Motor neuron (in vitro differentiated cells): ENCODE measurements around the gene CPSF6. TPM values are rescaled to one million over a fixed set of nuclear protein-coding genes. Genes with fewer than 3 reads are reported as not detected.
"Not testable (repeated sequence)": the region's sequence is repeated elsewhere in the genome, so short reads cannot be mapped to it uniquely, and the experiment has no call there.

Source experiments
- ATAC-seq, 8 experiments: fragments of 200-7000 bp; cut with Tn5 transposase; replicated peaks in 6 of 8; 2 replicates each; pipeline ENCODE4 v1.8.0; 2021; ENCODE audit warnings: mild to moderate bottlenecking in 8 of 8, moderate library complexity in 8 of 8
- H3K27ac ChIP-seq, 2 donors: fragments of 250-450 bp; sonication (Bioruptor Pico); 2 replicates each; pipeline ENCODE4 v1.9.0; 2021; ENCODE audit warnings: antibody characterized with exemption in 2 of 2, mild to moderate bottlenecking in 2 of 2, moderate library complexity in 1 of 2
- H3K4me1 ChIP-seq, 2 donors: fragments of 250-450 bp; sonication (Bioruptor Pico); replicated peaks in 1 of 2; 2 replicates each; pipeline ENCODE4 v1.6.1; 2021; ENCODE audit warnings: antibody characterized with exemption in 2 of 2, mild to moderate bottlenecking in 2 of 2, moderate library complexity in 1 of 2
- H3K4me3 ChIP-seq, 5 donors: fragments of 250-450 bp; sonication (Bioruptor Pico); 2 replicates each; pipeline ENCODE4 v1.9.0; 2021; ENCODE audit warnings: antibody characterized with exemption in 5 of 5, mild to moderate bottlenecking in 5 of 5, moderate library complexity in 4 of 5
- WGBS, 10 experiments: fragments of 450-650 bp; shearing (Covaris generic); methylation state at CpG; one replicate each; pipeline ENCODE4 v1.0.0; 2022; 5-methylcytosine and 5-hydroxymethylcytosine counted together
- in situ Hi-C, 9 experiments: fragments of 400-800 bp; cut with MboI; loops; one replicate each; pipeline ENCODE4 v1.15.0; 2021; ENCODE audit warnings: low sequenced_read_pairs in 9 of 9, low pct_unique_long_range_greater_than_20kb in 2 of 9; ENCODE audit not compliant: unreplicated experiment in 9 of 9
- total RNA-seq, 8 experiments: library from RNA; unstranded; fragments of 300-600 nt; gene quantifications; 2 replicates each; pipeline versions ENCODE4 v1.2.3 to v1.2.4, GENCODE V29; 2022

Gene CPSF6, protein sequence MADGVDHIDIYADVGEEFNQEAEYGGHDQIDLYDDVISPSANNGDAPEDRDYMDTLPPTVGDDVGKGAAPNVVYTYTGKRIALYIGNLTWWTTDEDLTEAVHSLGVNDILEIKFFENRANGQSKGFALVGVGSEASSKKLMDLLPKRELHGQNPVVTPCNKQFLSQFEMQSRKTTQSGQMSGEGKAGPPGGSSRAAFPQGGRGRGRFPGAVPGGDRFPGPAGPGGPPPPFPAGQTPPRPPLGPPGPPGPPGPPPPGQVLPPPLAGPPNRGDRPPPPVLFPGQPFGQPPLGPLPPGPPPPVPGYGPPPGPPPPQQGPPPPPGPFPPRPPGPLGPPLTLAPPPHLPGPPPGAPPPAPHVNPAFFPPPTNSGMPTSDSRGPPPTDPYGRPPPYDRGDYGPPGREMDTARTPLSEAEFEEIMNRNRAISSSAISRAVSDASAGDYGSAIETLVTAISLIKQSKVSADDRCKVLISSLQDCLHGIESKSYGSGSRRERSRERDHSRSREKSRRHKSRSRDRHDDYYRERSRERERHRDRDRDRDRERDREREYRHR
- total RNA-seq: 10 to 100 TPM; 31.1 to 95.1 (median 63.8) TPM

DNA sequence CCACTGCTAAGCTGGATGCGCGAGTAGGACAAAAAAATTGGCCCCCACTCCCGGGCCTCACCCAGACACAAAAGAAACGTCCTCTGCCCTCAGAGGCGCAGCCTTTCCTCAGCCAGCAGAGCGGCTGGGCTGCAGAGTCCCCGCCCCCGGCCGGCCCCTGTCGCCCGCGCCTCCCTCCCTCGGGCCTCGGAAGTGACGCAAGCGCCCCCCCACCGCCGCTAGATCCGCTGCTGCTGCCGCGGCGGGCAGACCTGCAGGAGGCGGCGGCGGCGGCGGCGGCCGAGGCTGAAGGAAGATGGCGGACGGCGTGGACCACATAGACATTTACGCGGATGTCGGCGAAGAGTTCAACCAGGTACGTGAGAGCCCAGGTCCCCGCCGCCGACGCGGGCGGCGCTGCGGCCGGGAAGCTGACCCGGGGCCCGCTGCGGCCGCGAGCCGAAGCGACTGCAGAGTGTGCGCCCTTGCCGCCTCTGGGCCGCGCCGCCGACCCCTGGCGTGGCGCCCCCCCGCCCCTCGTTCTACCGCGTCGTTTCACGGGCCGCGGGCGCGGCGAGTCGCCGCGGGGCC is at the start of gene CPSF6:
Gene CPSF6 (plus strand): TSS at position 218 of the 570 bp plus-strand sequence. CDS start 78 bp downstream, at position 296.
- peak within 1 kb of the TSS; percentile 98 for H3K27ac ChIP-seq
- H3K4me3 ChIP-seq: peak within 1 kb of the TSS; percentile 71 to 92 (median 90)
- peaks cover 0 to 12% of the 10 kb centered on the region in 2 donors for H3K4me1 ChIP-seq
- in situ Hi-C loops: no loop called here
- ATAC-seq: peak; percentile 90 to 95 (median 94)
- WGBS, 10 experiments: 0 to 10% (median 0%) methylated on average over 1 to 4 of the region's 75 CpGs; no CpG with 5 or more reads in 5 of the 10 experiments

DNA sequence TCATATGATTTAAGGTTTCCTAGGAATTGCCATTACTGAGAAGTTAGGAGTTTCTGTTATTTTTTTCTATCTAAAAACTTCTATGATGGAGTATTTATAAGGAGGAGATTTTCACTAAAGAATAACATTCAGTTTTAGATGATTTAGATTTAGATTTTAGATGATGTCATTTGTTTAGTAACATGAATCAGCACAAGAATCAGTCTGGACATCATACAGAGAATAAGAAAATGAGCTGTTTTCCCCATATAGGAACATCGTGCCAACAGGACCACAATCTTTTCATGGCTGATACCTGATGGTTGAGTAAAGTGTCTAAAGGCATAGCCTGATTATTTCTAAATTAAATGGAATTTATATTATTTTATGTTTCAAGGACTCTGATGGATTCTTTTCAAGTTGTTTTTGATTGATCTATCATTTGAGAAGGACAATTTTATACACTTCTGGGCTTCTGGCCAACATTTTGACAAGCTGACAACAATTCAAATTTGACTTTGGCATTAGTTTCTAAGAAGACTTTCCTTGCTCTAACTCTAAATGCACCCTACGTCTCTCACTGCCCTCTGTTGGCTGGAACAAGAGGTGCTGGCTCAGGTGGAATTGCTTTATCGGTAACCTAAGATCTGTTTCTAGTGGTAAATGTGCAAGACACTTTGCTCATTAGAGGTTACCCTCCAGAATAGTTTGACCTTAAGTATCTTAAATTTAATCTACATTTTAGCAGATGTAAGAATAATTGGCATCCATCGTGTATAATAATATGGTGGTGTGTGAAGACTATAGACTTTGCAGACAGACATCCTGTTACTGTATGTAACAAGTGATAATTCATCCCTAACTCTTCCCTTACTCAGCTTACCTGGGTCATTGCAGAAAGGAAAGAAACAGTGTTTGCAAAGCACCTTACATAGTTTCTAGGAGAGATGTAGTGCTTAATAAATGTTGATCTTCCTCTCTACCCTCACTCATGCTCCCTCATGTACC is 42.8 kb upstream of the CPSF6 start:
- H3K4me3 ChIP-seq: no peak overlapping the region
- no peak overlapping the region for H3K27ac ChIP-seq
- in situ Hi-C loops: no loop called here
- ATAC-seq: no peak
- H3K4me1 ChIP-seq: no peaks in the 10 kb centered on the region
- WGBS, 10 experiments: 8 to 87% (median 61%) methylated on average over 1 to 4 of the region's 4 CpGs

DNA sequence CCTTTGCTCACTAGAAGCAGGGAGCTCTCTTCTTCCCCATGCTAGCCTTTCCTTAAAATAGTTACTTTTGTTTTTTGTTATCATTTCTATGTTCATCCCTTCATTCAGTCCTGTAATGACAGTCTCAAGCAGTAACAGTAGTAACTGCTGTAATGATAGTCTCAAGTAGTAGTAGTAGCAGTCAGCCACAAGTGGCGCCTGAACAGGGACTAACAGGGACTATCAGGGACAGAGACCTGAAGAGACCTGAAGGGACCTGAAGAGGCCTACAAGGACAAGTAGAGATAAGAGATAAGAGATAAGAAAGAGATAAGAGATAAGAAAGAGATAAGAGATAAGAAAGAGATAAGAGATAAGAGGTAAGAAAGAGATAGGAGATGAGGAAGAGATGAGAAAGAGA is 39.4 kb upstream of the CPSF6 start:
- in situ Hi-C loops, H3K4me1 ChIP-seq, ATAC-seq, H3K4me3 ChIP-seq, H3K27ac ChIP-seq: not testable (repeated sequence)
- WGBS, 10 experiments: 17 to 100% (median 91%) methylated on average over 1 of the region's 1 CpG; no CpG with 5 or more reads in 1 of the 10 experiments

DNA sequence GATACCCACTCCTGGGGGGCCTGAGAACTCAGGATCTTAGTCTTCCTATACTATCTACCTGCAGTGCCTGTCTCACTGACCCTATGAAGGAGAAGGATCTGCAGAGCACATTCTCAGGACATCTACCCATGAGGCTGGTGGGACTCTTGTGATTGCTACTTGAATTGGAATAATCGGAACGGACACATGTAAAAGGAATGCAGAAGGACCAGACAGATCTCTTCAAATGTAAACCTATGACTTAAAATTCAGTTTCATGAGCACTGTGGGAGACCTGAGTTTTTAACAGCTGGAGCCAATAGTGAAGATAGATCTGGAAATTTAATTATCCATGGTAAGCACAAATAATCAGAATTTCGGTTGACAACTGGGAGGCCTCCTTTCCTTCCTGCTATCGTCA is 35.2 kb upstream of the CPSF6 start:
- in situ Hi-C loops: no loop called here
- H3K4me1 ChIP-seq: no peaks in the 10 kb centered on the region
- WGBS, 10 experiments: 19 to 92% (median 61%) methylated on average over 2 to 4 of the region's 4 CpGs; no CpG with 5 or more reads in 3 of the 10 experiments
- no peak overlapping the region for H3K27ac ChIP-seq
- no peak overlapping the region for H3K4me3 ChIP-seq
- ATAC-seq: no peak

DNA sequence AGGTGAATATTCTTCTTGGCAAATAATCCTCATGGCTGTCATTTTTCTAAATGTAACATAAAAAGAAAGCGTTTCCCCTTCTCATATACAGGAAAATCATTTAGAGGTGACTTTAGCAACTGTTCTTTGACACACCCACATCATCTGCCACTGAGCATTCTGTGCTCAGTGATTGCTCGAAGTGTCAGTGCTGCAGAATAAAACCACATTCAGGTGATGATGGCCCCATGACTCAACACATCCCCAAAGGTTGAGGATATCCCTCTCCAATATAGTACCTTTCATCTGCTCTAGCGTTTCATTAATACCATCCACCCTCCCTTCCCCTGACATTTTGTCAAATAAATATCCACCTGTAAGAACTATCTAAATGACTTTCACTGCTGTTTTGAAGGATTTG is 28.7 kb upstream of the CPSF6 start:
- peaks cover 4 to 6% of the 10 kb centered on the region in 2 donors for H3K4me1 ChIP-seq
- WGBS, 10 experiments: 10 to 100% (median 78%) methylated on average over 1 to 3 of the region's 3 CpGs; no CpG with 5 or more reads in 1 of the 10 experiments
- peak in 2 of 8 experiments; percentile 38 to 47 for ATAC-seq
- no peak overlapping the region for H3K4me3 ChIP-seq
- in situ Hi-C loops: no loop called here
- no peak overlapping the region for H3K27ac ChIP-seq

DNA sequence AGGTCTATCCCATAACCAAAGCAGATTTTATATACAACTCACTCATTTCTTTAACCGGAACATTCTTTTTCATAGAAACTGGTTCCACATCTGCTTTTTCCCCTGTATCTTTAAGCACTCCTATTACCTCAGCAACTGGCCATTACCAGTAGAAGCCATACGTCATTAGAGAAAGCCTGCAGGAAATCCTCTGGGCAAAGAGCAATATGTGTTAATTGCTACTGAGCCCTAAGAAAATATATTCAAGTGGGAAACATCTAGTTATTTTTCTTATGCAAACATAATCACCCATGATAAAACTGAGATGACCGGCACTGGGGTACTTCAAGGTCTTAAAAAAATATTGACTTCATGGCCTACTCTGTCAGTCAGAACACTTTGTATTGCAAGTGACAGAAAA is 28.2 kb upstream of the CPSF6 start:
- peak in 5 of 8 experiments; percentile 57 to 80 (median 61) for ATAC-seq
- 29 to 100% (median 75%) methylated on average over 1 to 3 of the region's 3 CpGs; no CpG with 5 or more reads in 1 of the 10 experiments for WGBS, 10 experiments
- no peak overlapping the region for H3K27ac ChIP-seq
- in situ Hi-C loops: no loop called here
- no peak overlapping the region for H3K4me3 ChIP-seq
- H3K4me1 ChIP-seq: peaks cover 4 to 6% of the 10 kb centered on the region in 2 donors

DNA sequence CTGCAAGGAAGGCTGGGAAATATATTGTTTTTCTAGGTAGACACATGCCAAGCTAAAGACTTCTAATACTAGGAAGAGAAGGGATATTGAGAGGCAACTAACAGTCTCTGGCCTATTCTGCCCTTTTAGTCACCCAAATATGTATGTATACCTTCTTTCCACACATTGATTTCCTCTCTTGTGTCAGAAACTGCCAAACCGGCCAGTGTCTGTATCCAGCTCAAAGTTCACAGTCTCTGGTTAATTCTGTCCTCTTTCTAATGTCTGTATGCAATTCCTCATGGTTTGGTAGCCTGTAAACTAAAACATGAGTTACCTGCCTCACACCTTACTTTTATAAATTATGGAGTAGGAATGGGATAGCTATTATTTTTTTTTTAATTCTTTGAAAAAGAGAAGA is 25.2 kb upstream of the CPSF6 start:
- no peak overlapping the region for H3K27ac ChIP-seq
- in situ Hi-C loops: no loop called here
- WGBS, 10 experiments: 20 to 100% (median 84%) methylated on average over 1 of the region's 1 CpG; no CpG with 5 or more reads in 4 of the 10 experiments
- H3K4me3 ChIP-seq: no peak overlapping the region
- ATAC-seq: no peak
- peaks cover 4 to 6% of the 10 kb centered on the region in 2 donors for H3K4me1 ChIP-seq

DNA sequence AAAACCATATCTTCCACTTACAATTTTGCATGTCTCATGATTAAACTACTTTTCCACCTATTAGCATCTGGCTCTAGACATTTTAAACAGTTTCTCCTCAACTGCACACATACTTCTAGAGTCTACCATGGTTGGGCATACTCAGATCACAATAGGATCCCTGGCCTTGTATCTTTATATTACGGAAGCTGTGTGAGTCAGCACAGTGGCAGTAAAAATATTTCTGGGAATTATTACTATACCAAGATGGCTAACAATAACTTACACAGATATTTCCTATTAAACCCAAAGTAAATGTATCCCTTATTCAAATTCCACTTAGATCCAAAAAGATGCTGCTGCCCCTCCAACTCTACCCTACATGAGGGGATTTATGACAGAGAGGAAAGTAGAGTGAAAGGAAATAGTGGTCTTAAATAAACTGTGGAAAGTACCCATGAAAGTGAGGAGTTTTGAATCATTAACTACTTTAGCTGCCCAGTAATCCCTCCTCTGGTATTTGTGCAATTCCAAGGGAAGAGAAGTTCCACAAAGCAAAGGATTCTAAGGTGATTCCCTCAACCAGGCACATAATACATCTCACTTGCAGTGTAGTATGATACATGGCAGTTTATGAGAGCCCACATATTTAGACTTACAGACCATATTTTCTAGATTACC is 14.0 kb upstream of the CPSF6 start:
- no peak for ATAC-seq
- Histone ChIP-seq H3K27ac (no peak overlapping the region), H3K4me1 (no peaks in the 10 kb centered on the region), H3K4me3 (no peak overlapping the region)
- in situ Hi-C loops: no loop called here
- WGBS, 10 experiments: 50 to 100% (median 85%) methylated on average over 1 of the region's 1 CpG; no CpG with 5 or more reads in 6 of the 10 experiments

DNA sequence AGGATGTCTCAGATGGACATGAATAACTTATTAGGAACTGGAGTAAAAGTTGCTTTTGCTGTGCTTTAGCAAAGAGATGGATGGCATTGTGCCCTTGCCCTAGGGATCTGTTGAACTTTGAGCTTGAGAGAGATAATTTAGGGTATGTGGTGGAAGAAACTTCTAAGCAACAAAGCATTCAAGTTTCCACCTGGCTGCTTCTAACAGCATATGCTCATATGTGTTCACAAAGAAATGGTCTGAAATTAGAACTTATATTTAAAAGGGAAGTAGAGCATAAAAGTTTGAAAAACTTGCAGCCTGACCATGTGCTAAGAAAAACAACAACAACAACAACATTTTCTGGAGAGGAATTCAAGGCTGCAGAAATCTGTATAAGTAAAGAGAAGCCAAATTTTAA is 7.9 kb upstream of the CPSF6 start:
- no peaks in the 10 kb centered on the region for H3K4me1 ChIP-seq
- in situ Hi-C loops: no loop called here
- ATAC-seq: no peak
- H3K27ac ChIP-seq: no peak overlapping the region
- H3K4me3 ChIP-seq: no peak overlapping the region

DNA sequence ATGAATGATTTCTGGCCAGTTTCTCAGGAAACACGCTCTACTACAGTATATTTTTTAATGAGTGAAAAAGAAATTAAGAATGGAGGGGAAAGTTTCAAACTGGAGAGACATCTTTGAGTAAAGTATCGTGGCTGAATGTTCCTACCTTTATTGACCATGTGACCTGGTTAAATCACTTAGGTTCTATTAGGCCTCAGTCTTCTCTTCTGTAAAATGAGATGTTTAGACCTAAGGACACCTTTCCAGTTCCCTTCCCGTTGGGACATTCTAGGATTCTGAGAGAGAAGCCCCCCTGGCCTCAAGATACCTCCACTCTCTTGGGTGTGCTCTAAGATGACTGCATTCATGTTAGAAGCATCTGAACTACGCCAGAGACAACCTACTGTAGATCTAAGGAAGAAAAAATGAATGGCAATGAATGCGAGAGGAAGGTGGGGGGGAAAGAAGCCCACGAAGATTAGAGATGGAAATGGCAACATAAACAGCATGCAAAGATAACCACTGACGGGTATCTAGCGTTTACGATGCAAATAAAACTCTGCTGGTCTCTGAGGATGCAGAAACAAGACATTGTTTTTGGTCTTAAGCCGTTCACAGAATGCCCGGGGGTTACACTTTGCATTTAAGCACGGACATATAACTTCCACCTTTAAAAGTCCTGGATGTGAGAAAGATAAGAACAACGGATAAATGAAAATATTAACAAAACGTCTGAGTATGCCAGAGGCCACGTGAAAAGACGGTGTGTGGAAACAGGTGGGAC is 599 bp upstream of the CPSF6 start:
- in situ Hi-C loops: no loop called here
- Histone ChIP-seq H3K4me3 (peak overlapping the region; percentile 71 to 92 (median 90)), H3K27ac (peak overlapping the region; percentile 79 to 98), H3K4me1 (peaks cover 0 to 12% of the 10 kb centered on the region in 2 donors)
- WGBS, 10 experiments: 8 to 85% (median 31%) methylated on average over 1 to 16 of the region's 16 CpGs
- peak in 2 of 8 experiments; percentile 2 to 5 for ATAC-seq

DNA sequence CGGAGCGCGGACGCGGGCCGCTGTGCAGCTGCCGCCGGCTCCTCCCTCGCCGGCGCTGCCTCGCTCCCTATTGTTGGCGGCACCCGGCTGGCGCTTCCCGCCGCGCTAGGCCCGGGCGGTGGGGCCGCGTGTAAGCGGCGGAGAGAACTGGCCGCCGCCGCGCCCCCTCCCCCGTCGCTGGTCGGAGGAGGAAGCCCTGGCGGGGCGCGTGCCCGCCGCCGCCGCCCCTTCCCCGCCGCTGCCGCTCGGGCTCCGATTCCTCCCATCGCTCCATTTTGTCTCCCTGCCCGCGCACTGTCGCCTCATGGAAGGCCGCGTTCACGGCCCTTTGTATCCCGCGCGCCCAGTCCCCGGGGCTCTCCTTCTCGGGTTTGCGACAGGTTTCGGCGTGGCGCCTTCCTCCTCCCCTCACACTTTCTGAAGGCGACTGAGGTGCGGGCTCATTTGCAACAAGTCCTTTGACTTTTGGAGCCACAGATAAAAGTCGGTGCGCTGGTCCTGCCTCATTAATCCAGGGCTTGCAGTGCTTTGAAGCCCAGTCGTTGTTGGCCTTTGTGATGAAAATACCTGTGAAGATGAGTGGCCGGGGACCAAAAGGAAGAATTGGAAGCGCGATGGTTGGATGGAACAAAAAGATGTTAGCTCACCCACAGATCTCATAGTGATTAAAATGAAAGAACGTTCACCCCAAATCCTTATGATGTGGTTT is 707 bp downstream of the CPSF6 start:
- Histone ChIP-seq H3K4me3 (peak overlapping the region; percentile 71 to 92 (median 90)), H3K27ac (peak overlapping the region; percentile 98), H3K4me1 (peaks cover 0 to 12% of the 10 kb centered on the region in 2 donors)
- 0 to 6% (median 1%) methylated on average over 1 to 16 of the region's 68 CpGs; no CpG with 5 or more reads in 6 of the 10 experiments for WGBS, 10 experiments
- in situ Hi-C loops: no loop called here
- peak; percentile 53 to 67 (median 62) for ATAC-seq
